T-cell (primary cell): ENCODE data around the gene MATR3. TPM values are rescaled to one million over a fixed set of nuclear protein-coding genes. Genes with fewer than 3 reads are reported as not detected.
A peak's percentile ranks its signal among the peaks of the same experiment; 100 is the strongest.

Source experiments
- ATAC-seq, 4 experiments: fragments of 200-7000 bp in 3 of 4; fragments of 150-1000 bp in 1 of 4; cut with Tn5 transposase; replicated peaks in 1 of 4; 1 replicate in 3 of 4; 2 replicates in 1 of 4; pipeline ENCODE4 v1.10.0; 2021; ENCODE audit warnings: moderate library complexity in 3 of 4, mild to moderate bottlenecking in 2 of 4, moderate number of reproducible peaks in 1 of 4
- CTCF ChIA-PET, 2 donors: fragments of 300-600 bp; sonication (Branson Sonifier 250); formaldehyde crosslinking; loops; one replicate each; lab custom pipeline; 2022; ENCODE audit warnings: antibody characterized with exemption in 2 of 2; lab: Charles Lee
- POLR2A ChIA-PET, 2 donors: fragments of 300-600 bp; sonication (Branson Sonifier 250); formaldehyde crosslinking; loops; one replicate each; lab custom pipeline; 2022; ENCODE audit warnings: antibody characterized with exemption in 2 of 2; lab: Charles Lee
- DNase-seq, 35 experiments: peaks; one replicate each; pipeline versions ENCODE4 v3.0.0 to v3.0.0-alpha.2; 2013 to 2023
- H3K27ac ChIP-seq: one replicate; pipeline ENCODE4 v1.5.1; 2013; ENCODE audit warnings: low read length
- H3K27me3 ChIP-seq, 2 experiments: replicated peaks in 1 of 2; 1 replicate in 1 of 2; 2 replicates in 1 of 2; pipeline versions ENCODE4 v1.6.1 to v1.7.0; 2013; ENCODE audit warnings: low read length in 1 of 2, mixed read lengths in 1 of 2; ENCODE audit not compliant: control insufficient read depth in 2 of 2, insufficient read depth in 2 of 2; ENCODE audit errors: extremely low read depth in 1 of 2
- H3K36me3 ChIP-seq, 2 donors: 1 replicate in 1 of 2; 2 replicates in 1 of 2; pipeline versions ENCODE4 v1.6.1 to v1.7.0; 2013; ENCODE audit warnings: low read length in 1 of 2; ENCODE audit not compliant: control insufficient read depth in 2 of 2, insufficient read depth in 1 of 2; ENCODE audit errors: extremely low read depth in 1 of 2
- H3K4me1 ChIP-seq, 2 experiments: 1 replicate in 1 of 2; 2 replicates in 1 of 2; pipeline versions ENCODE4 v1.6.1 to v1.7.0; 2013; ENCODE audit warnings: low read length in 2 of 2, mixed read lengths in 1 of 2; ENCODE audit not compliant: insufficient read depth in 2 of 2, control insufficient read depth in 1 of 2; ENCODE audit errors: extremely low read depth in 1 of 2
- H3K4me3 ChIP-seq, 2 donors: 1 replicate in 1 of 2; 2 replicates in 1 of 2; pipeline versions ENCODE4 v1.5.1 to v1.7.0; 2013; ENCODE audit warnings: mild to moderate bottlenecking in 2 of 2, low read length in 1 of 2, moderate library complexity in 1 of 2; ENCODE audit not compliant: control insufficient read depth in 1 of 2; ENCODE audit errors: extremely low read depth in 1 of 2
- H3K9me3 ChIP-seq: 2 replicates; pipeline ENCODE4 v1.7.0; 2013
- H3K27ac Mint-ChIP-seq, 2 donors: one replicate each; pipeline ENCODE4 v1.8.0; 2020 to 2021; ENCODE audit warnings: mild to moderate bottlenecking in 2 of 2, mixed read lengths in 2 of 2
- H3K27me3 Mint-ChIP-seq, 2 donors: one replicate each; pipeline ENCODE4 v1.8.0; 2021 to 2022; ENCODE audit warnings: mixed read lengths in 2 of 2
- H3K36me3 Mint-ChIP-seq: one replicate; pipeline ENCODE4 v1.8.0; 2021; ENCODE audit warnings: mixed read lengths
- H3K4me1 Mint-ChIP-seq, 3 donors: one replicate each; pipeline ENCODE4 v1.8.0; 2020 to 2022; ENCODE audit warnings: mixed read lengths in 3 of 3, mild to moderate bottlenecking in 1 of 3
- H3K4me3 Mint-ChIP-seq, 3 donors: one replicate each; pipeline ENCODE4 v1.8.0; 2020 to 2022; ENCODE audit warnings: mild to moderate bottlenecking in 3 of 3, mixed read lengths in 3 of 3, moderate library complexity in 3 of 3
- H3K9me3 Mint-ChIP-seq, 3 donors: one replicate each; pipeline ENCODE4 v1.8.0; 2020 to 2022; ENCODE audit warnings: mixed read lengths in 3 of 3
- WGBS: methylation state at CpG from one replicate; pipeline ENCODE4 v1.1.5; 2013; ENCODE audit warnings: missing lambda C conversion rate; ENCODE audit not compliant: insufficient coverage; 5-methylcytosine and 5-hydroxymethylcytosine counted together
- total RNA-seq, 35 experiments: library from RNA in 6 of 35; stranded (reverse) in 6 of 35; fragments of 120-200 nt in 1 of 35; gene quantifications; one replicate each; pipeline versions ENCODE4 v1.2.1 to v1.2.4 and lab custom pipeline; 2013 to 2026

The MATR3 gene
- total RNA-seq, 5 donors from 2014 or later (not counting 1 experiment from before 2014, with no cell fraction given) = 187 to 359 (median 200) TPM

DNA sequence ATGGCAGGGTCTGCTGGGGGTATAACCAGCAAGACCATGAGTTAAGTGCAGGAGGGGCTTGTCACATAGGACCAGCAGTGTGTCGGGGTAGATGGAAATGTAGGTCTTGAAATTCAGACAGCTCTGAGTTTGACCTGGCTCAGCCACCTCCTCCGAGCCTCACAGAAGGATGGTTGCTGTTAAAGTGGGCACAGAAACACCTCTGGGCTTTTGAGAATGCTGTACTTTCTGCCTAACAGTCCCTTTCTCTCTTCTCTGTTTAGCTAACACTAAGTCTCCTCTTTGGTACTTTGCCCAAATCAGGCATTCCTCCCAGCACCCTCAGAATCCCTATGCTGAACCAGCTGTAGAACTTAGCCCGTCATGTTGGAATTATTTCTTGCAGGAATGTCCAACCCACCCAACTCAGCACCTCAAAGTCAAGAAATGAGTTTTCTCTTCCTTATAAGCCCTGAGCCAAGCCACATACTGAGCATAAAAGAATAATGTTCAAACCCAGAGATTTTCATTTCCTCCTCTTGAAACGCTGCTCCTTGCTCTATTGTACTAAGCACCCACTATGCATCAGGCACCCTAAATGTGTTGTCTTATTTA lies 41.7 kb upstream of the MATR3 start:
- Mint-ChIP-seq H3K27ac (no peak overlapping the region), H3K4me3 (no peak overlapping the region), H3K36me3 (no peaks in the 10 kb centered on the region), H3K27me3 (no peaks in the 10 kb centered on the region), H3K9me3 (no peaks in the 10 kb centered on the region), H3K4me1 (peaks cover under 1 to 6% (median 6%) of the 10 kb centered on the region in 3 donors)
- Histone ChIP-seq H3K4me1 (no peaks in the 10 kb centered on the region), H3K9me3 (no peaks in the 10 kb centered on the region), H3K36me3 (no peaks in the 10 kb centered on the region), H3K27me3 (peaks cover 0 to 3% of the 10 kb centered on the region in 2 experiments), H3K4me3 (no peak overlapping the region), H3K27ac (no peak overlapping the region)
- DNase-seq = no peak
- 87% methylated on average over 3 of the region's 4 CpGs for WGBS
- no peak for ATAC-seq
- ChIA-PET POLR2A (no interaction called here), CTCF (interaction anchor here in 1 of 2 donors (0.5 kb wide), 1 partner anchor 51 kb away, joined by 3 read pairs; no protein-coding TSS in a partner anchor)

DNA sequence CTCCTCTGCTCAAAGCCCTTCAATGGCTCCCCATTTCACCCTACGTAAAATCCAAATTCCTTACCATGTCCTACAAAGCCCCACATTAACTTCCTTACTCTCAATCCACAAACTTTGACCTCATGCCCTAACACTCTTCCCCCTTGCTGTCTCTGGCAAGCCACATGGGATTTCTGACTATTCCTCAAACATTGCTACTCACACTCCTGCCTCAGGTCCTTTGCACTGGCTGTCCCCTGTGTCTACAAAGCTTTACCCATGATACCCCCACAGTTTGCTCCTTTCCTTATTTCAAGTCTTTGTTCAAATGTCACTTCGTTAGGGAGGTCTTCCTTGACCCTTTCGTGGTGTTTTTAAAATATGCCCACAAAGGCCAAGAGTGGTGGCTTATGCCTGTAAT lies 40.4 kb upstream of the MATR3 start:
- Mint-ChIP-seq H3K36me3 (no peaks in the 10 kb centered on the region), H3K4me3 (no peak overlapping the region), H3K9me3 (no peaks in the 10 kb centered on the region), H3K4me1 (peaks cover 0 to 6% (median 4%) of the 10 kb centered on the region in 3 donors), H3K27ac (no peak overlapping the region), H3K27me3 (peaks cover 3% of the 10 kb centered on the region in 2 donors)
- no peaks in the 10 kb centered on the region for H3K4me1 ChIP-seq
- no peak overlapping the region for H3K4me3 ChIP-seq
- peaks cover 0 to 3% of the 10 kb centered on the region in 2 experiments for H3K27me3 ChIP-seq
- DNase-seq = no peak
- POLR2A ChIA-PET = no interaction called here
- CTCF ChIA-PET = interaction anchor here in 1 of 2 donors (0.6 kb wide), 1 partner anchor 1591 kb away, joined by 4 read pairs; no protein-coding TSS in a partner anchor
- H3K27ac ChIP-seq = no peak overlapping the region
- no peaks in the 10 kb centered on the region for H3K36me3 ChIP-seq
- WGBS = 100% methylated on average over 1 of the region's 3 CpGs
- H3K9me3 ChIP-seq = no peaks in the 10 kb centered on the region
- no peak for ATAC-seq

DNA sequence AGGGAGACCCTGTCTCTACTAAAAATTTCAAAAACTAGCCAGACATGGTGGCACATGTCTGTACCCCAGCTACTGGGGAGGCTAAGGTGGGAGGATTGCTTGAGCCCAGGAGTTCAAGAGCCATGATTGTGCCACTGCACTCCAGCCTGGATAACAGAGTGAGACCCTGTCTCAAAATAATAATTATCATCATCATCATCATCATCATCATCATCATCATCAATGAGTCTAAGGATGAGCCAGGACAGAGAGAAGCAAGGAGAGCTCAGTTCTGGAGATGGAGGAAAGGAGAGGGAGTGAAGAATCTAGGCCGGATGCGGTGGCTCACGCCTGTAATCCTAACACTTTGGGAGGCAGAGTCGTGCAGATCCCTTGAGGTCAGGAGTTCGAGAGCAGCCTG lies 36.7 kb upstream of the MATR3 start:
- Histone ChIP-seq H3K36me3 (no peaks in the 10 kb centered on the region), H3K9me3 (no peaks in the 10 kb centered on the region), H3K27me3 (peaks cover 0 to 7% of the 10 kb centered on the region in 2 experiments), H3K4me1 (no peaks in the 10 kb centered on the region), H3K27ac (no peak overlapping the region), H3K4me3 (no peak overlapping the region)
- CTCF ChIA-PET = interaction anchor here in 1 of 2 donors (1.3 kb wide), 1 partner anchor 467 kb away, joined by 4 read pairs; no protein-coding TSS in a partner anchor
- WGBS = no CpG with 5 or more reads among the region's 5 CpGs
- H3K36me3 Mint-ChIP-seq = no peaks in the 10 kb centered on the region
- POLR2A ChIA-PET = no interaction called here
- peaks cover 1 to 2% (median 2%) of the 10 kb centered on the region in 3 donors for H3K4me1 Mint-ChIP-seq
- no peaks in the 10 kb centered on the region for H3K9me3 Mint-ChIP-seq
- peaks cover 14 to 17% of the 10 kb centered on the region in 2 donors for H3K27me3 Mint-ChIP-seq
- DNase-seq = no peak
- no peak for ATAC-seq
- no peak overlapping the region for H3K27ac Mint-ChIP-seq
- H3K4me3 Mint-ChIP-seq = no peak overlapping the region

DNA sequence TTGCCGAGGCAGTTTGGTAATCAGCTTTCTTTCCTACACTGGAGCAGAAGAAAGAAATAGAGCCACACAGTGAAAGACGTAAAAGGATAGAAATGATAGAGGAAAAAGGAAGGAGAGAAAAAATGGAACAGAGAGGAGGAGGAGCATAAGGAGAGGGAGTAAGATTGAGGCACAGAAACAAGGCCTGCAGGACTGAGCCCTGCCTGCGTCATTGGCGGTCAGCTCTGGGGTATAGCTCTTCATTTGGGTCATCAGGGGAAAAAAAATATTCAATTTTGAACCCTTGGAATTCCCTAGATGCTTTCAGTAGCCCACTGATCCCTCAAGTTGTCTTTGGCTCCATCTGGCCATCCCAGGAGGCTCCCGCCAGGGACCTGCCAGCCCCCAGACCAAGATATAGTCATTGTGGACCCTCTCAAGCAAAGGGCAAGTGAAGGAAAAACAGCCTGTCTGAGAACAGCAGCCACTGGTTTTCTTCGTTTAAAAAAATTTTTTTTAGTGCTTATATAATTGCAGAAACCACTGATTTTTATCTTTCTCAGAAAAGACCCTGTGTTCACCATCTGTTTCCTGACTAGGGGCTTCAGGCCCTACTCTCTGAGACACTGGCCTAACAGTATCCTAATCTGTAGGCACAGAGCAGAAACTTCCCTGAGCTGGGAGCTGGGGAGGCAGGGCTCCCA lies 31.3 kb upstream of the MATR3 start:
- WGBS = 92% methylated on average over 4 of the region's 6 CpGs
- CTCF ChIA-PET = interaction anchor here in 1 of 2 donors (0.5 to 0.6 kb wide), 2 partner anchors 437 to 1029 kb away, joined by 3 to 4 read pairs; no protein-coding TSS in a partner anchor
- H3K9me3 ChIP-seq = no peaks in the 10 kb centered on the region
- ATAC-seq (no peak), DNase-seq (no peak)
- Mint-ChIP-seq H3K4me3 (no peak overlapping the region), H3K36me3 (no peaks in the 10 kb centered on the region), H3K4me1 (peaks cover 6 to 12% (median 10%) of the 10 kb centered on the region in 3 donors), H3K27me3 (peaks cover 14 to 17% of the 10 kb centered on the region in 2 donors), H3K27ac (no peak overlapping the region), H3K9me3 (no peaks in the 10 kb centered on the region)
- no peaks in the 10 kb centered on the region for H3K36me3 ChIP-seq
- POLR2A ChIA-PET = interaction anchor here in 1 of 2 donors (0.5 kb wide), 1 partner anchor 683 kb away, joined by 5 read pairs; no protein-coding TSS in a partner anchor
- peaks cover 0 to 8% of the 10 kb centered on the region in 2 experiments for H3K27me3 ChIP-seq
- peaks cover 0 to 8% of the 10 kb centered on the region in 2 experiments for H3K4me1 ChIP-seq
- no peak overlapping the region for H3K4me3 ChIP-seq
- no peak overlapping the region for H3K27ac ChIP-seq

DNA sequence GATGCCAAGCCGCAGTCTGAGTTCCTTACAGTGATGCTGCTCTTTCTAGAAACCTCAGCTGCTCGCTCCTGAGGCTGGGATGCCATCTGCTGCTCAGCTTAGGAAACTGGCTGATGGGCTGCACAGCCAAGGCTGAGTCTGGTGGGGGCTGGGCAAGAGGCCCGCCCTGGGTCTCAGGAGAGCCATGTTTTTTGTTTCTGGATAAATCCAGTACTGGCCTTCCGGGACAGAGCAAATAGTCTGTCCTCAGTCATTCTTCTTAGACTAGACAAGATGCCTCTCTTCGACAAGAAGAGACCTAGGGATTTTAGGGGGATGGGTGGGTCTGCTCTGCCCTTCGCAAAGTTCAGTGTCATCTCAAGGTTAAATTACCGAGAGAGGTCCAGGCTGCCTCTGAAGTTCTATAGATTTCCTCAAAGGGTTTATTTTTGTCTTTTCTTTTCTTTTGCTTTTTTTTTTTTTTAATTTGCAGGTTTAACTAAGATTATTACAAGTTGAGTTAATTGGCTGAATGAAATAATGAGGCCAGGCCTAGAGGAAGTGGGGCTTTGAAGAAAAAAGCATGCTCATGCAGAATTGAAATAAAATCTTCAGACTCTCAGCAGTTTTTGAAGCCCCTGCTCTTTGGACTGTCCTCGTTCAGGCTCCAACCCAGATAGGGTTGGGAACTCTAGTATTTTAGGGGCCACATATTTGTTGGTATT lies 30.6 kb upstream of the MATR3 start:
- peak; percentile 89 to 100 (median 96) for ATAC-seq
- peaks cover 11 to 14% of the 10 kb centered on the region in 2 donors for H3K27me3 Mint-ChIP-seq
- WGBS = 42% methylated on average over 5 of the region's 8 CpGs
- ChIA-PET POLR2A (no interaction called here), CTCF (interaction anchor here in 1 of 2 donors (0.5 to 0.6 kb wide), 2 partner anchors 438 to 1029 kb away, joined by 3 to 4 read pairs; no protein-coding TSS in a partner anchor)
- Histone ChIP-seq H3K4me1 (peaks cover 0 to 8% of the 10 kb centered on the region in 2 experiments), H3K9me3 (no peaks in the 10 kb centered on the region), H3K36me3 (no peaks in the 10 kb centered on the region), H3K27ac (no peak overlapping the region), H3K4me3 (no peak overlapping the region), H3K27me3 (peaks cover 0 to 8% of the 10 kb centered on the region in 2 experiments)
- H3K4me3 Mint-ChIP-seq = no peak overlapping the region
- DNase-seq = peak; percentile 19 to 75 (median 54)
- no peaks in the 10 kb centered on the region for H3K36me3 Mint-ChIP-seq
- H3K4me1 Mint-ChIP-seq = peaks cover 6 to 12% (median 11%) of the 10 kb centered on the region in 3 donors
- H3K9me3 Mint-ChIP-seq = no peaks in the 10 kb centered on the region
- H3K27ac Mint-ChIP-seq = no peak overlapping the region

DNA sequence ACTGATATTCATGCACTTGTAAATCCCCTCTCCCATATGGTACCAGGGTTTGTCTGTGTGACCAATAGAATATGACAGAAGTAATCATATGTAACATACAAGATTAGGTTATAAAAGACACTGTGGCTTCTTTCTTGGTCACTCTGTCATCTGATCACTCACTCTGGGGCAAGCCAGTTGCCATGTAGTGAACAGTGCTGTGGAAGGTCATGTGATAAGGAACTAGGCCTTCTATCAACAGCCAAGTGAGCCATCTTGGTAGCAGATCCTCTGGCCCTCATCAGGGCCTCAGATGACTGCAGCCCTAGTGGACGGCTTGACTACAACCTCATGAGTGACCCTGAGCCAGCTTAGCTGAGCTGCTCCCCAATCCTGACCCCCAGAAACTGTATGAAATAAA lies 30.0 kb upstream of the MATR3 start:
- no peak overlapping the region for H3K4me3 ChIP-seq
- Mint-ChIP-seq H3K9me3 (no peaks in the 10 kb centered on the region), H3K4me1 (peaks cover 12 to 13% (median 12%) of the 10 kb centered on the region in 3 donors), H3K27ac (no peak overlapping the region), H3K36me3 (no peaks in the 10 kb centered on the region), H3K4me3 (no peak overlapping the region), H3K27me3 (peaks cover 11 to 14% of the 10 kb centered on the region in 2 donors)
- WGBS = no CpG with 5 or more reads among the region's 1 CpG
- no peaks in the 10 kb centered on the region for H3K36me3 ChIP-seq
- H3K9me3 ChIP-seq = no peaks in the 10 kb centered on the region
- H3K27me3 ChIP-seq = peaks cover 0 to 8% of the 10 kb centered on the region in 2 experiments
- peaks cover 0 to 8% of the 10 kb centered on the region in 2 experiments for H3K4me1 ChIP-seq
- H3K27ac ChIP-seq = no peak overlapping the region
- ChIA-PET POLR2A (interaction anchor here in 1 of 2 donors (0.6 kb wide), 1 partner anchor 465 kb away, joined by 3 read pairs; no protein-coding TSS in a partner anchor), CTCF (no interaction called here)
- ATAC-seq (no peak), DNase-seq (no peak)
